ENCODE data around the gene C1QTNF8.

DNA sequence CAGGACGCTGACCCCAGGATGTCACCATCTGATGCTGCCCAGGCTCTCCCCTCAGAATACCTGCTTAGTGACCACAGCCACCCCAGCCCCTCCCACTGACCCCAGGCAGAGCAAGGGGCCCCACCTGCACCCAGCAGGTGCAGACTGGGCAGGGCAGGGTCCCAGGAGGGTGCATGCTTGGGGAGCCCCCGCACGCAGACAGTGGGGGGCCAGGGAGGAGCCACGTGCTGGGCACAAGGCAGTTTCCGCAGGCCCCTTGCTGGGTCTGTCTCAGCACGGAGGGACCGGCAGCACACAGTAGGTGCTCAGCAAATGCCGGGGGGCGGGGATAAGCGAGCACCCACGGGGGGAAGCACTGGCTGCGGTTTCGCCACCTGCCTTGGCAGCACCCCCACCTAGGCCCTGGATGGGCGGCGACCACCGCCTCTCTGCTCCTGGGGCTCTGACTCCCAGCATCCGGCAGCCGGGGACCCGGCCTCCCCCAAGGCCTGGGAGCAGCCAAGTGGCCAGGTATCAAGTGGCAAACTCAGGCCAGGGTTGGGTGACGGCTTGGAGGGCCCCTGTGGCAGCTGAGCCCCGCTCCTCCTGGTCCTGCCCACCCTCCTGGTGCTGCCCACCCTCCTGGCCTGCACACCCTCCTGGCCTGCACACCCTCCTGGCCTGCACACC, 42.2 kb downstream of the C1QTNF8 start:
- TF ChIP-seq, protein P1, sequence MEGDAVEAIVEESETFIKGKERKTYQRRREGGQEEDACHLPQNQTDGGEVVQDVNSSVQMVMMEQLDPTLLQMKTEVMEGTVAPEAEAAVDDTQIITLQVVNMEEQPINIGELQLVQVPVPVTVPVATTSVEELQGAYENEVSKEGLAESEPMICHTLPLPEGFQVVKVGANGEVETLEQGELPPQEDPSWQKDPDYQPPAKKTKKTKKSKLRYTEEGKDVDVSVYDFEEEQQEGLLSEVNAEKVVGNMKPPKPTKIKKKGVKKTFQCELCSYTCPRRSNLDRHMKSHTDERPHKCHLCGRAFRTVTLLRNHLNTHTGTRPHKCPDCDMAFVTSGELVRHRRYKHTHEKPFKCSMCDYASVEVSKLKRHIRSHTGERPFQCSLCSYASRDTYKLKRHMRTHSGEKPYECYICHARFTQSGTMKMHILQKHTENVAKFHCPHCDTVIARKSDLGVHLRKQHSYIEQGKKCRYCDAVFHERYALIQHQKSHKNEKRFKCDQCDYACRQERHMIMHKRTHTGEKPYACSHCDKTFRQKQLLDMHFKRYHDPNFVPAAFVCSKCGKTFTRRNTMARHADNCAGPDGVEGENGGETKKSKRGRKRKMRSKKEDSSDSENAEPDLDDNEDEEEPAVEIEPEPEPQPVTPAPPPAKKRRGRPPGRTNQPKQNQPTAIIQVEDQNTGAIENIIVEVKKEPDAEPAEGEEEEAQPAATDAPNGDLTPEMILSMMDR (IDR thresholded peaks at IDR 0.05) = no peak
- TF ChIP-seq POLR2A (IDR thresholded peaks at IDR 0.05) = no peak
